Smooth muscle cell (in vitro differentiated cells): ENCODE data around the gene JMJD1C. TPM values are rescaled to one million over a fixed set of nuclear protein-coding genes. Genes with fewer than 3 reads are reported as not detected.
A peak's percentile ranks its signal among the peaks of the same experiment; 100 is the strongest.

Experiments
- DNase-seq: peaks from one replicate; lab custom pipeline; 2025; ENCODE audit not compliant: unreplicated experiment; lab: John Stamatoyannopoulos, UW
- H2AFZ ChIP-seq: fragments of 200-600 bp; sonication (generic); 2 replicates; pipeline ENCODE4 v1.6.0; 2016; ENCODE audit warnings: antibody characterized with exemption, low read depth, mild to moderate bottlenecking
- H3F3A ChIP-seq: fragments of 200-600 bp; sonication (generic); 2 replicates; pipeline ENCODE4 v1.6.0; 2017; ENCODE audit warnings: antibody characterized with exemption, low read depth
- H3K27ac ChIP-seq: fragments of 200-600 bp; sonication (generic); 2 replicates; pipeline ENCODE4 v1.5.1; 2016; ENCODE audit warnings: low read depth, mild to moderate bottlenecking
- H3K27me3 ChIP-seq: fragments of 200-600 bp; sonication (generic); 2 replicates; pipeline ENCODE4 v1.6.1; 2016; ENCODE audit warnings: low read depth, mild to moderate bottlenecking
- H3K36me3 ChIP-seq: fragments of 200-600 bp; sonication (generic); 2 replicates; pipeline ENCODE4 v1.5.1; 2016; ENCODE audit warnings: low read depth
- H3K4me1 ChIP-seq: fragments of 200-600 bp; sonication (generic); 2 replicates; pipeline ENCODE4 v1.5.1; 2016; ENCODE audit warnings: low read depth
- H3K4me2 ChIP-seq: fragments of 200-600 bp; sonication (generic); 2 replicates; pipeline ENCODE4 v1.6.0; 2016; ENCODE audit warnings: mild to moderate bottlenecking
- H3K4me3 ChIP-seq: fragments of 200-600 bp; sonication (generic); 2 replicates; pipeline ENCODE4 v1.5.1; 2016; ENCODE audit warnings: mild to moderate bottlenecking
- H3K79me2 ChIP-seq: fragments of 200-600 bp; sonication (generic); 2 replicates; pipeline ENCODE4 v1.6.0; 2016; ENCODE audit warnings: low read depth, mild to moderate bottlenecking
- H3K9ac ChIP-seq: fragments of 200-600 bp; sonication (generic); 2 replicates; pipeline ENCODE4 v1.6.0; 2016; ENCODE audit warnings: low read depth
- H3K9me3 ChIP-seq: fragments of 200-600 bp; sonication (generic); replicated peaks from 2 replicates; pipeline ENCODE4 v1.5.1; 2016; ENCODE audit warnings: low read depth
- H4K20me1 ChIP-seq: fragments of 200-600 bp; sonication (generic); 2 replicates; pipeline ENCODE4 v1.6.0; 2016; ENCODE audit warnings: low read depth
- CTCF ChIP-seq: fragments of 200-600 bp; sonication (generic); IDR thresholded peaks from 2 replicates; pipeline ENCODE4 v1.5.1; 2017; ENCODE audit warnings: borderline replicate concordance, mild to moderate bottlenecking, antibody characterized with exemption; ENCODE audit not compliant: insufficient read depth, poor library complexity, severe bottlenecking
- WGBS: methylation state at CpG from one replicate; pipeline ENCODE4 v1.1.7; 2016; ENCODE audit warnings: low lambda C conversion rate; 5-methylcytosine and 5-hydroxymethylcytosine counted together
- polyA plus RNA-seq: library from polyadenylated mRNA; unstranded; fragments of >200 nt; fragmentation: Nextera tagmentation; extraction: Ambion mirVana; gene quantifications from 2 replicates; pipeline ENCODE4 v1.2.1, GENCODE V29; 2016
- total RNA-seq: library from RNA; depleted of rRNA; stranded (reverse); fragments of >200 nt; gene quantifications from 2 replicates; pipeline ENCODE4 v1.2.3, GENCODE V29; 2014

The JMJD1C gene
- total and polyA plus RNA-seq, 2 experiments from 2014 or later: 28.5 to 132 TPM

- no peak for DNase-seq
- H3F3A ChIP-seq: peaks cover 38% of the 10 kb centered on the region
- peaks cover 33% of the 10 kb centered on the region for H3K4me1 ChIP-seq
- no peak for TF ChIP-seq CTCF
- peak overlapping the region; percentile 100 for H3K9ac ChIP-seq
- peak overlapping the region; percentile 100 for H3K27ac ChIP-seq
- no peaks in the 10 kb centered on the region for H3K36me3 ChIP-seq
- peak overlapping the region; percentile 96 for H3K4me3 ChIP-seq
- H3K4me2 ChIP-seq: peak overlapping the region; percentile 94
- H3K9me3 ChIP-seq: no peaks in the 10 kb centered on the region
- H3K79me2 ChIP-seq: peaks cover 90% of the 10 kb centered on the region
- H3K27me3 ChIP-seq: no peaks in the 10 kb centered on the region
- peaks cover 79% of the 10 kb centered on the region for H4K20me1 ChIP-seq
- no peak overlapping the region for H2AFZ ChIP-seq
These were observed 201.1 kb downstream of the JMJD1C start for GRCh38 chr10:63264617-63265221.

- Histone ChIP-seq H3K9me3 (no peaks in the 10 kb centered on the region), H3K27me3 (no peaks in the 10 kb centered on the region), H3K36me3 (no peaks in the 10 kb centered on the region), H4K20me1 (peaks cover 99% of the 10 kb centered on the region), H3K4me2 (peak overlapping the region; percentile 37), H3K9ac (no peak overlapping the region), H3F3A (peaks cover 26% of the 10 kb centered on the region), H3K27ac (peak overlapping the region; percentile 16), H3K79me2 (peaks cover 100% of the 10 kb centered on the region), H3K4me3 (peak overlapping the region; percentile 2), H2AFZ (no peak overlapping the region), H3K4me1 (peaks cover 36% of the 10 kb centered on the region)
- no peak for DNase-seq
- 86% methylated on average over 5 of the region's 5 CpGs for WGBS
- no peak for TF ChIP-seq CTCF
These were observed 203.2 kb downstream of the JMJD1C start for GRCh38 chr10:63262430-63263073.

- Histone ChIP-seq H2AFZ (no peak overlapping the region), H4K20me1 (peaks cover 99% of the 10 kb centered on the region), H3K4me2 (no peak overlapping the region), H3F3A (peaks cover 15% of the 10 kb centered on the region), H3K79me2 (peaks cover 100% of the 10 kb centered on the region), H3K36me3 (peaks cover 3% of the 10 kb centered on the region), H3K27me3 (no peaks in the 10 kb centered on the region), H3K4me1 (peaks cover 34% of the 10 kb centered on the region), H3K27ac (no peak overlapping the region), H3K4me3 (no peak overlapping the region), H3K9me3 (no peaks in the 10 kb centered on the region), H3K9ac (no peak overlapping the region)
- no peak for TF ChIP-seq CTCF
- WGBS: 96% methylated on average over 3 of the region's 3 CpGs
- DNase-seq: no peak
These were observed 204.3 kb downstream of the JMJD1C start for GRCh38 chr10:63261496-63261895.

- H3K27me3 ChIP-seq: no peaks in the 10 kb centered on the region
- H3K9ac ChIP-seq: no peak overlapping the region
- peaks cover 13% of the 10 kb centered on the region for H3F3A ChIP-seq
- H3K79me2 ChIP-seq: peaks cover 100% of the 10 kb centered on the region
- H4K20me1 ChIP-seq: peaks cover 99% of the 10 kb centered on the region
- WGBS: 93% methylated on average over 3 of the region's 3 CpGs
- H3K4me1 ChIP-seq: peaks cover 28% of the 10 kb centered on the region
- H3K27ac ChIP-seq: no peak overlapping the region
- no peak for TF ChIP-seq CTCF
- no peak overlapping the region for H2AFZ ChIP-seq
- peaks cover 3% of the 10 kb centered on the region for H3K36me3 ChIP-seq
- DNase-seq: no peak
- no peak overlapping the region for H3K4me3 ChIP-seq
- no peak overlapping the region for H3K4me2 ChIP-seq
- no peaks in the 10 kb centered on the region for H3K9me3 ChIP-seq
These were observed 204.9 kb downstream of the JMJD1C start for GRCh38 chr10:63260860-63261251.
